SU-DHL-6 (cell line): ENCODE data around the gene ACTL8.

Source experiments
- H2AFZ ChIP-seq: fragments of 200-600 bp; sonication (generic); 2 replicates; pipeline ENCODE4 v1.6.1; 2014; ENCODE audit warnings: low read depth, mild to moderate bottlenecking, moderate library complexity, mixed read lengths, antibody characterized with exemption, low read length; ENCODE audit not compliant: severe bottlenecking
- H3F3A ChIP-seq: fragments of 200-600 bp; shearing (Covaris generic); 2 replicates; pipeline ENCODE4 v1.6.0; 2016; ENCODE audit warnings: antibody characterized with exemption, mild to moderate bottlenecking; ENCODE audit not compliant: insufficient read depth
- H3K27ac ChIP-seq: fragments of 200-600 bp; sonication (generic); 2 replicates; pipeline ENCODE4 v1.5.1; 2016; ENCODE audit warnings: low read depth, mild to moderate bottlenecking, low read length, moderate library complexity, mixed read lengths
- H3K27me3 ChIP-seq: fragments of 200-600 bp; sonication (generic), shearing (Covaris generic); 2 replicates; pipeline ENCODE4 v1.6.0; 2014; ENCODE audit warnings: mild to moderate bottlenecking, low read length
- H3K36me3 ChIP-seq: fragments of 200-600 bp; sonication (generic); 2 replicates; pipeline ENCODE4 v1.6.1; 2014; ENCODE audit warnings: mild to moderate bottlenecking, low read length, mixed read lengths
- H3K4me2 ChIP-seq: fragments of 300-600, 200-600 bp; shearing (Covaris generic), sonication (generic); 2 replicates; pipeline ENCODE4 v1.6.0; 2014; ENCODE audit warnings: low read length, low read depth, mild to moderate bottlenecking; ENCODE audit not compliant: poor library complexity, severe bottlenecking
- H3K4me3 ChIP-seq: fragments of 200-600 bp; sonication (generic); 2 replicates; pipeline ENCODE4 v1.5.1; 2014; ENCODE audit warnings: antibody characterized with exemption, low read length, mild to moderate bottlenecking, mixed read lengths; ENCODE audit not compliant: insufficient read depth, poor library complexity, severe bottlenecking
- H3K79me2 ChIP-seq: fragments of 200-600 bp; sonication (generic); 2 replicates; pipeline ENCODE4 v1.6.1; 2014; ENCODE audit warnings: mild to moderate bottlenecking, low read length, moderate library complexity; ENCODE audit not compliant: insufficient read depth
- H3K9ac ChIP-seq: fragments of 200-600 bp; sonication (generic); 2 replicates; pipeline ENCODE4 v1.7.0; 2014; ENCODE audit warnings: mild to moderate bottlenecking, low read length
- H3K9me2 ChIP-seq: fragments of 200-600 bp; sonication (generic); replicated peaks from 2 replicates; pipeline ENCODE4 v1.6.1; 2014; ENCODE audit warnings: low read length; ENCODE audit not compliant: insufficient read depth
- H3K9me3 ChIP-seq: fragments of 200-600 bp; sonication (generic); 2 replicates; pipeline ENCODE4 v1.6.1; 2014; ENCODE audit warnings: low read length, mixed read lengths; ENCODE audit not compliant: insufficient read depth
- H4K20me1 ChIP-seq: fragments of 200-600 bp; sonication (generic); 2 replicates; pipeline ENCODE4 v1.6.1; 2014; ENCODE audit warnings: low read depth, mild to moderate bottlenecking, antibody characterized with exemption, low read length, moderate library complexity, mixed read lengths
- CTCF ChIP-seq: fragments of 200-600 bp; sonication (generic); IDR thresholded peaks from one replicate; pipeline ENCODE4 v1.5.1; 2017; ENCODE audit warnings: antibody characterized with exemption, mild to moderate bottlenecking, low read length, moderate library complexity; ENCODE audit not compliant: insufficient read depth, poor library complexity, severe bottlenecking
- EZH2phosphoT487 ChIP-seq: fragments of 200-600 bp; sonication (generic), shearing (Covaris generic); conservative IDR thresholded peaks from 2 replicates; pipeline ENCODE4 v1.6.1; 2018; ENCODE audit warnings: mild to moderate bottlenecking, antibody characterized with exemption, low read length, moderate library complexity, mixed read lengths

ACTL8 gene

GRCh38 chr1:17810668-17811067 lies 55.5 kb downstream of the ACTL8 start:
- Histone ChIP-seq H3K4me3 (no peak overlapping the region), H3K9me2 (no peaks in the 10 kb centered on the region), H3K9ac (no peak overlapping the region), H3K36me3 (no peaks in the 10 kb centered on the region), H3K4me2 (no peak overlapping the region), H3K9me3 (no peaks in the 10 kb centered on the region), H3F3A (no peaks in the 10 kb centered on the region), H3K27me3 (0 out of 2 replicates have a peak, but pooled peaks cover 3% of the 10 kb centered on the region), H3K79me2 (no peaks in the 10 kb centered on the region), H4K20me1 (no peaks in the 10 kb centered on the region), H3K27ac (no peak overlapping the region), H2AFZ (no peak overlapping the region)
- TF ChIP-seq CTCF (no peak), EZH2phosphoT487 (no peak)

- Histone ChIP-seq H3K27me3 (0 out of 2 replicates have a peak, but pooled peaks cover 3% of the 10 kb centered on the region), H3K4me2 (no peak overlapping the region), H3K9ac (no peak overlapping the region), H3F3A (no peaks in the 10 kb centered on the region), H3K4me3 (no peak overlapping the region), H3K9me3 (no peaks in the 10 kb centered on the region), H3K79me2 (no peaks in the 10 kb centered on the region), H3K36me3 (no peaks in the 10 kb centered on the region), H3K27ac (no peak overlapping the region), H3K9me2 (no peaks in the 10 kb centered on the region), H4K20me1 (no peaks in the 10 kb centered on the region), H2AFZ (no peak overlapping the region)
- TF ChIP-seq EZH2phosphoT487 (no peak), CTCF (no peak)
These were observed 61.4 kb downstream of the ACTL8 start for GRCh38 chr1:17816511-17816910.

- H3K9ac ChIP-seq = no peak overlapping the region
- H3K36me3 ChIP-seq = no peaks in the 10 kb centered on the region
- H4K20me1 ChIP-seq = no peaks in the 10 kb centered on the region
- no peaks in the 10 kb centered on the region for H3F3A ChIP-seq
- no peak overlapping the region for H3K4me2 ChIP-seq
- no peaks in the 10 kb centered on the region for H3K9me3 ChIP-seq
- no peak overlapping the region for H3K27ac ChIP-seq
- TF ChIP-seq EZH2phosphoT487 = no peak
- no peak for TF ChIP-seq CTCF
- H3K4me3 ChIP-seq = no peak overlapping the region
- no peaks in the 10 kb centered on the region for H3K9me2 ChIP-seq
- no peaks in the 10 kb centered on the region for H3K79me2 ChIP-seq
- H3K27me3 ChIP-seq = no peaks in the 10 kb centered on the region
- H2AFZ ChIP-seq = no peak overlapping the region
These were observed 64.1 kb downstream of the ACTL8 start for GRCh38 chr1:17819129-17819802.
